ENCODE data around the gene SLC17A5.

The SLC17A5 gene

GRCh38 chr6:73653571-73654424 is at the start of gene SLC17A5:
SLC17A5 (minus strand) TSS chr6:73653992; CDS start chr6:73653886, 106 bp downstream.
- no peaks in the 10 kb centered on the region for H3K36me3 ChIP-seq (replicated peaks; ENCODE audit: insufficient read depth, low read length)
- no peaks in the 10 kb centered on the region for H3K9me2 ChIP-seq (replicated peaks; ENCODE audit: insufficient read depth, low read length)
- peak within 1 kb of the TSS; percentile 99 for H3K27ac ChIP-seq (ENCODE audit: low read length)
- H4K20me1 ChIP-seq (ENCODE audit: insufficient read depth, low read length): no peaks in the 10 kb centered on the region
- peak; percentile 94 for DNase-seq
- peak within 1 kb of the TSS; percentile 98 for H2AFZ ChIP-seq (ENCODE audit: low read length)
- peaks cover 8% of the 10 kb centered on the region for H3K79me2 ChIP-seq (ENCODE audit: low read length)
- H3K4me2 ChIP-seq (ENCODE audit: low read depth, low read length): peak within 1 kb of the TSS; percentile 95
- H3K9me3 ChIP-seq (replicated peaks; ENCODE audit: insufficient read depth, low read length): no peaks in the 10 kb centered on the region
- no peaks in the 10 kb centered on the region for H3K27me3 ChIP-seq (replicated peaks; ENCODE audit: insufficient read depth, low read length)
- no peak for TF ChIP-seq EZH2phosphoT487 (IDR thresholded peaks at IDR 0.05; ENCODE audit: low read length)
- TF ChIP-seq CTCF (IDR thresholded peaks at IDR 0.05; ENCODE audit: low read length): no peak
- no peak for TF ChIP-seq EZH2 (optimal IDR thresholded peaks at IDR 0.05; ENCODE audit: low read depth, low read length)
- H3K4me1 ChIP-seq (ENCODE audit: low read length): peaks cover 10% of the 10 kb centered on the region; the same call in 1 of the 2 replicates
- H3K4me3 ChIP-seq (ENCODE audit: low read length): peak within 1 kb of the TSS; percentile 90
- H3F3A ChIP-seq (ENCODE audit: insufficient read depth, low read length): peaks cover 23% of the 10 kb centered on the region
- H3K9ac ChIP-seq (ENCODE audit: low read length): peak within 1 kb of the TSS; percentile 99

GRCh38 chr6:73703466-73703865 is 49.7 kb upstream of the SLC17A5 start:
- Histone ChIP-seq H3K9me2 (replicated peaks; ENCODE audit: insufficient read depth, low read length) (no peaks in the 10 kb centered on the region), H3K27me3 (replicated peaks; ENCODE audit: insufficient read depth, low read length) (no peaks in the 10 kb centered on the region), H3K79me2 (ENCODE audit: low read length) (no peaks in the 10 kb centered on the region), H3K4me3 (ENCODE audit: low read length) (no peak overlapping the region), H3K4me1 (ENCODE audit: low read length) (peaks cover 8% of the 10 kb centered on the region), H3K36me3 (replicated peaks; ENCODE audit: insufficient read depth, low read length) (no peaks in the 10 kb centered on the region), H2AFZ (ENCODE audit: low read length) (no peak overlapping the region), H3K9ac (ENCODE audit: low read length) (no peak overlapping the region), H3K4me2 (ENCODE audit: low read depth, low read length) (0 out of 2 replicates have a peak overlapping the region, but pooled peaks have one; percentile 3), H3K9me3 (replicated peaks; ENCODE audit: insufficient read depth, low read length) (no peaks in the 10 kb centered on the region), H3F3A (ENCODE audit: insufficient read depth, low read length) (no peaks in the 10 kb centered on the region), H4K20me1 (ENCODE audit: insufficient read depth, low read length) (no peaks in the 10 kb centered on the region), H3K27ac (ENCODE audit: low read length) (no peak overlapping the region)
- TF ChIP-seq EZH2phosphoT487 (IDR thresholded peaks at IDR 0.05; ENCODE audit: low read length) (no peak), EZH2 (optimal IDR thresholded peaks at IDR 0.05; ENCODE audit: low read depth, low read length) (no peak), CTCF (IDR thresholded peaks at IDR 0.05; ENCODE audit: low read length) (no peak)
- DNase-seq: no peak

GRCh38 chr6:73702444-73702843 is 48.7 kb upstream of the SLC17A5 start:
- Histone ChIP-seq H3K27me3 (replicated peaks; ENCODE audit: insufficient read depth, low read length) (no peaks in the 10 kb centered on the region), H3K79me2 (ENCODE audit: low read length) (no peaks in the 10 kb centered on the region), H2AFZ (ENCODE audit: low read length) (no peak overlapping the region), H3K36me3 (replicated peaks; ENCODE audit: insufficient read depth, low read length) (no peaks in the 10 kb centered on the region), H3K4me2 (ENCODE audit: low read depth, low read length) (no peak overlapping the region), H3K9me3 (replicated peaks; ENCODE audit: insufficient read depth, low read length) (no peaks in the 10 kb centered on the region), H4K20me1 (ENCODE audit: insufficient read depth, low read length) (no peaks in the 10 kb centered on the region), H3F3A (ENCODE audit: insufficient read depth, low read length) (no peaks in the 10 kb centered on the region), H3K4me3 (ENCODE audit: low read length) (no peak overlapping the region), H3K9ac (ENCODE audit: low read length) (no peak overlapping the region), H3K4me1 (ENCODE audit: low read length) (peaks cover 8% of the 10 kb centered on the region), H3K27ac (ENCODE audit: low read length) (no peak overlapping the region), H3K9me2 (replicated peaks; ENCODE audit: insufficient read depth, low read length) (no peaks in the 10 kb centered on the region)
- no peak for DNase-seq
- TF ChIP-seq CTCF (IDR thresholded peaks at IDR 0.05; ENCODE audit: low read length) (no peak), EZH2phosphoT487 (IDR thresholded peaks at IDR 0.05; ENCODE audit: low read length) (no peak), EZH2 (optimal IDR thresholded peaks at IDR 0.05; ENCODE audit: low read depth, low read length) (no peak)

All from MM.1S (cell line).